ENCODE data around the gene PBXIP1.

The PBXIP1 gene

GRCh38 chr1:154957091-154957657 is 1.3 kb upstream of the PBXIP1 start:
- DNase-seq (ENCODE audit: low spot score) = no peak

- DNase-seq (ENCODE audit: low spot score) = no peak
These were observed 644 bp upstream of the PBXIP1 start for GRCh38 chr1:154956544-154956941.

GRCh38 chr1:154955039-154955717 is 721 bp downstream of the PBXIP1 start:
- peak; percentile 86 for DNase-seq (ENCODE audit: low spot score)

- no peak for DNase-seq (ENCODE audit: low spot score)
These were observed 1.4 kb downstream of the PBXIP1 start for GRCh38 chr1:154954541-154954940.

DNA sequence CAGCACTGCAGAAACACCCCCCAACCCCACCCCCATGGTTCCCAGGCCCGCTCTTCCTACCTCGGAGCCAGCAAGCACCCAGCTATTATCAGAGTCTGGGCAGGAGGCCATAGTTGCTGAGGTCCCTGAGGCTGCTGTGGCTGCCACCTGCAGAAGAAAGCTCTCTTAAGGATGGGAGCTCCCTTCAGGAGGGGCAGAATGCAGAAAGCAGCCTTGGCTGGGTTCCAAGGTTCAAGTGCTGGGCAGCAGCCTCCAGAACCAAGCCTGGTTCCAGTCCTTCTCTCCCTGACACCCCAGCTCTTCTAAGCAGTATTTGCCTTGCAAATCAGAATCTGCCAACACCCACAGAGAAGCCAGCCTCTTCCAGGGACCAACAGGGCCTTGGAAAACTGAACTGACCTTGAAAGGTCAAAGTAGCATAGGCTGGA is 2.3 kb downstream of the PBXIP1 start:
- DNase-seq (ENCODE audit: low spot score) = no peak

GRCh38 chr1:154952664-154953063 is 3.2 kb downstream of the PBXIP1 start:
- no peak for DNase-seq (ENCODE audit: low spot score)

DNA sequence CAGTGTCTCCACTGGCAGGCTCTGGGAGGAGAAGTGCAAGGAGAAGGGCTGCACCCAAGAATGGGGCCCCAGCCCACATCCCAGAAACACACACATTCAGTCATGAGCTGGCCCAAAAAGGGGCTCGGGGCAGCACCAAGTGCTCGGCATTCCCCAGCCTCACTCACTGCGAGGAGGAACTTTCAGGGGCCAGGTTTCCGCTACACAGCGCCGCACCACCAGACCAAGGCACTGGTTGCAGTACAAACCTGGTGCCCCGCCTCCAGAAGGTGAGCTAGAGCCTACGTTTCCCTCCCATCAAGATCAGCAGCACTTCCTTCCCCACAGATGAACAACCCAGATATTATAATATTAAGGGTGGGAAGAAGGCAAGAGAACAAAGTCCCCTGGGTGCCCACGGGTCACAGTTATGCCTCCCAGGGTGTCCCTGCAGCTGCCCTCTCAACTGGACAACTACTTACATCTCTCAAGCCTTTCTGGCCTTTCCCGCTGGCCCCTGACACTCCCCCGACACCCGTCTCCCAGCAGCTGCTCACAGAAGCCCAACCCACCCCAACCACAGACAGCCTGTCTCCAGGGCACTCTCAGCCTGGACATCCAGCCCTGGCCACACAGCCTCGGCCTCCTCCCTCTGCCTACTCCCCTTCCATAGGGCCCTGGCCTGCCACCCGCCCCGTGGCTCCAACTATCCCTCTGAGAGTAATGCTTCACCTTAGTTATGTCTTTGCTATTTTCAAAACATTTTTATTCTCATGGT is 3.8 kb downstream of the PBXIP1 start:
- no peak for DNase-seq (ENCODE audit: low spot score)

- DNase-seq (ENCODE audit: low spot score) = no peak
These were observed 7.8 kb downstream of the PBXIP1 start for GRCh38 chr1:154948079-154948478.

DNA sequence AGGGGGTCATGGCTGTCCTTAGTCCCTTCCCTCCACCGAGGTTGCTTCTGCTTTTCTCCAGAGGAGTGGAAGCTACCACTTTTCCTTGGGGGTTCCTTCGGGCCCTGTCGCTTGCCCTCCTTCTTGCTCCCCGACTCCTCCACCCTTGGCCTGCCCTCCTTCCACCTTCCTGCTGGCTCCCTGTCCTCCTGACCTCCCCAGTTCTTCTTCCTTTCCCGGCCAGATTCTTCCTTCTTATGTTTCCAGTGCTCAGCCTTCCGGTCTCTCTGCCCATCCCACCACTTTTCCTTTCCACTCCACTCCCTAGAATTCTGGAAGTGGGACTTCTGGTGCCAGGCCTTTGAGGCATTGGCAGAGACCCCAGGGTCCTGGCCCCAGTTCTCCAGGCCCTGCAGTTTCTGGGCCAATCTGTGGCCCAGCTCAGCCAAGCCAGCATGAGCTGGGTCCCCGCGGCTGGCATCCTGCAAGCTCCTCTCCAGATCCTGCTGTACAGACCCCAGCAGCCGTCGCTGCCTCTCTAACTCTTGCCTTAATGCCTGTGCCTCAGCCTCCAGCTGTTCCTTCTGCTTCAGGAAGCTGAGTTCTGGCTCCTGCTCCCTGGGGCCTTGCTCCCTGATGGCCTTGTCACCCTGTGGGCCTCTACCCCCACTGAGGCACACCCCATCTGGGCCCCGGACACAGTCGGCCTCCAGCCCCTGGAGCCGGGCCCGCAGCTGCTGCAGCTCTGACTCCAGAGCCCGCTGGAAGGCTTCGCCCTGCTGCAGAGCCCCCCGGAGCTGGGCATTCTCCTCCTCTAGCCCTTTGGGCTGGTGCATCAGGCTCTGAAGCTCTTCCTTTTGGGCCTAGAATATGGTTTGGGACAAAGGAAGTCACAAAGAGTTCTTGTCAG is 9.7 kb downstream of the PBXIP1 start:
- DNase-seq (ENCODE audit: low spot score) = no peak

DNA sequence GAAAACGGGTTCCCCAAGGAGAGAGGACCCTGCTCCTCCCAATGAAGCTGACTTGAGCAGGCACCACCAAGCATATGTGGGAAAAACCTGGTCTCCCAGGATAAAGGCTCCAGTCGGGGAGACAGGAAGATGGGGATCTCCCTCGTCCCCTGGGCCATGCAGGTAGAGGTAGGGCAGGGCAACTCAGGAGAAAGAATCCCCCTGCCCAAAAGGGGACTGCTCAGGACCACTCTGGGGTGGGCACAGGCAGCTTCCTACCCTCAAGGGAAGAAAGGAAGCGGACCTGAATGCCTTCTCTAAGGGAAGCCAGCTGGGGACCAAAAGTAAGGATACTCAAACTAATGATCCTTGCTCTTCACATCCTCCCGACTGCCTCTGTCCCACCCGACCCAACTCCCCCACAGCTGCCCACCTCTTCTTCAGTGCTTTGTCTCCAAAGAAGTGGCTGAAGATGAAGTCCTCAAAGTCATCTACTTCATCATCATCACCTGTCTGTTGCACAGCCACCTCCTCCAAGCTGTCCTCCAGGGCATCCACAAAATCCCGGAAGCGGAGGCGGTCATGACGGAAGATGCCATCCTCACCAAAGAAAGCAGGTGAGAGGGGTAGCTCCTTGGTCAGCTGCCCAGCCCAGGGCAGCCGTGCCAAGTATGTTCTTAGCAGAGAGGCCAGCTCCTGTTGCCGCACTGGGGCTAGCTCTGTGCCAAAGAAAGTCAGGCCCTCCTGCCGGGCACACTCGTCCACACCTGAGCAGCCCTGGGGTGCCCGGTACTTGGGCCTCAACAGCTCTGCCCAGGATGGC is 10.5 kb downstream of the PBXIP1 start:
- no peak for DNase-seq (ENCODE audit: low spot score)

DNA sequence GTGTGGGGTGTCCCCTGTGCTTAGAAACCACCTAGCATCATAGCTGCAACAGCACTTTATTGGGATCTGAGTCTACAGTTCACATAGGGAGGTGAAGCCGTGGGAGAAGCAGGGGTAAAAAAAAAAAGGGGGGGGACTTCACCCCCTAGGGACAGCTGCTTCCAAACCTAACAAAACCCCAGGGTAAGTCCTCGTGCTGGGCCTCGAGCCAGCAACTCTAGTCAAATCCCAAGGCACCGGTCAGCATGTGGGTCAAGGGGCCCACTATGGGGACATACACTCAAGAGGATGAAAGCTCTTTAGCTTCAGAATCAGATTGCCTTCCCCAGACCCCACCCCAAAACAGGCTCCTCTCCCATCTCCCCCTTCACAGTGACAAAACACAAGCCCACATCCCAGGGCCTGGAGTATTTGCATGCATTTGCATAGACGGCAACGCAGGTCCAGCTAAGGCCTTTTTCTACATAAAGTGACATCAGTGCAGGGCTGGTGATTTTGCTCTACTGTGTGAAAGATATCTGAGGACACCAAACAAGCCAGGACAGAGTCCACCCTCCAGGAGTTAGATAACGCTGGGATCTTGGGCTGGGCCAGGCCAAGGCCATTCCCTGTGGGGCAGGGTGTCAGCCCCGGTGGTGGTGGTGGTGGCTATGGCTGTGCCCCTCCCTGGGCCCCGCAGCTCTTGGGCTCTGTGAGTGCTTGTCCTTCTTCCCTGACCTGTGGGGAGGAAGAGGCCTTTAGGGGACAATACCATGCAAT is 11.3 kb downstream of the PBXIP1 start:
- no peak for DNase-seq (ENCODE audit: low spot score)

- peak; percentile 70 for DNase-seq (ENCODE audit: low spot score)
These were observed 12.1 kb downstream of the PBXIP1 start for GRCh38 chr1:154943649-154944400.

DNA sequence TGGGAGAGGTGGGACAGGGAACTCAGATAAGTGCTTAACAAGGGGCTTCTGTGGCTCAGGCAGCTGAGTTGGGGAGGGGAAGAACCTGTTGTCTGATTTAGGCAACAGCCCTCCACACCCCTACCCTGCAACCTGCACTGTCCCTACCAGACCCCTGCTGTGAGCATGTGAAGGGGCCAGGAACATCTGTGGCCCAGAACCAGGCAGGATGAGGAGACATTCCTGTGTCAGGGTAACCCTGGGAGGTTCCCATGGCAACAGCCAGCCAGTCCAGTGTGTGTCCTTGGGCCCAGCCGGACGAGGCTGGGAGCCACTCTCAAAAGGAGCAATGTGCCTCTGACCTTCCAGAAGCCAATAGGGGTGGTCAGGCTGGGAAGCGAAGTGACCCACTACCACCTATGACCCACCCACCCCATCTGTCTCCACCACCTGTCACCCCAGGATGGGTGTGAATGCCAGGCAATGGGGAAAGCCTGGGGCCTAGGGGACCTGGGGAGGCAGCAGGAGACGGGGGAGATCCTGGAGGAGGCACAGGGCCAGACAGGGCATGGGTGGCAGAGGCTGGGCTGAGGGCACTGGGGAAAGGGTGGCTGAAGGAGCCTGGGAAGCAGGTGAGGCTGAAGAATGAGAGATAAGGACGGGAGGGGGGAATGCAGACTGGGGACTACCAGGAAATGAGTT is 14.4 kb downstream of the PBXIP1 start:
- DNase-seq (ENCODE audit: low spot score) = no peak

- no peak for DNase-seq (ENCODE audit: low spot score)
These were observed 15.2 kb downstream of the PBXIP1 start for GRCh38 chr1:154940651-154941194.

GRCh38 chr1:154940213-154940560 is 15.7 kb downstream of the PBXIP1 start:
- DNase-seq (ENCODE audit: low spot score) = no peak

GRCh38 chr1:154938604-154939399 is 17.1 kb downstream of the PBXIP1 start:
- no peak for DNase-seq (ENCODE audit: low spot score)

DNA sequence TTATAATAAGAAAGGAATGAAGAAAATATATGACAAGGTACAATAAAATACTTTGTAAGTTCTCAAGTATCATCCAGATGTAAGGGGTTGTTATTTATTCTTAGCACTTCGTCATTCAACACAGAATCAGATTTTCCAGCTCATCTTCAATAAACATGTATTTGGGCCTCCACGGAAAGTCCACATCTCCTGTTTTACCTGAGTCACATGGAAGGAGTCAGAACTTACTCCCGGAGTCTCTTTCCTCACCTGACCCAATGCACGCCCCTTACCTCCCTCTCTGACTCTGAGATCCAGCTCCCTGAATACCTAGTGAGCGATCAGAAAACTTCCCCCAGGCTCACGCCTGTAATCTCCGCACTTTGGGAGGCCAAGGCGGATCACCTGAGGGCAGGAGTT is 17.9 kb downstream of the PBXIP1 start:
- no peak for DNase-seq (ENCODE audit: low spot score)

Data from Ammon's horn (tissue), 1 donor.